IPS-NIHi7 (cell line): ENCODE data around the gene LBR.

Experiments used
- DNase-seq: peaks from one replicate; pipeline ENCODE4 v3.0.0; 2012; ENCODE audit warnings: mixed read lengths; ENCODE audit errors: extremely low spot score

LBR gene

DNA sequence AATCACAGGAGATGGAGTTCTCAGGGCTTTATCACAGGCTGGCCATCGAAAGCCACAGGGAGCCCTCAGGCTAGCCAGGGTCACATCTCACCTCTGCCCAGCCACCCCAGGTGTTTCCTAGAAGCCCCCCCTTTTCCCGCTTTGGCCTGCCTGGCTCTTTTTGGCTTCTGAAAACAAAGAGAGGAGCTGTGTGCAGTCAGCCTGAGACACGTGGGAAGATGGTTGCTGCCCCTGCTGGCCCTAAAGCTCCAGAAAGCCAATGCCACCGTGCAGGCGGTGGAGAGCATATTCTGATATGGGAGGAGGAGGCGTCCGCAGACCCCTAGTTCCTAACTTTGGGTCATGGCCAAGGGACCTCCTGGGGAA, 18.7 kb upstream of the LBR start:
- no peak for DNase-seq

GRCh38 chr1:225445639-225446594, 18.1 kb upstream of the LBR start:
- no peak for DNase-seq

- DNase-seq, result no peak
These were observed 14.3 kb upstream of the LBR start for GRCh38 chr1:225442123-225442505.

DNA sequence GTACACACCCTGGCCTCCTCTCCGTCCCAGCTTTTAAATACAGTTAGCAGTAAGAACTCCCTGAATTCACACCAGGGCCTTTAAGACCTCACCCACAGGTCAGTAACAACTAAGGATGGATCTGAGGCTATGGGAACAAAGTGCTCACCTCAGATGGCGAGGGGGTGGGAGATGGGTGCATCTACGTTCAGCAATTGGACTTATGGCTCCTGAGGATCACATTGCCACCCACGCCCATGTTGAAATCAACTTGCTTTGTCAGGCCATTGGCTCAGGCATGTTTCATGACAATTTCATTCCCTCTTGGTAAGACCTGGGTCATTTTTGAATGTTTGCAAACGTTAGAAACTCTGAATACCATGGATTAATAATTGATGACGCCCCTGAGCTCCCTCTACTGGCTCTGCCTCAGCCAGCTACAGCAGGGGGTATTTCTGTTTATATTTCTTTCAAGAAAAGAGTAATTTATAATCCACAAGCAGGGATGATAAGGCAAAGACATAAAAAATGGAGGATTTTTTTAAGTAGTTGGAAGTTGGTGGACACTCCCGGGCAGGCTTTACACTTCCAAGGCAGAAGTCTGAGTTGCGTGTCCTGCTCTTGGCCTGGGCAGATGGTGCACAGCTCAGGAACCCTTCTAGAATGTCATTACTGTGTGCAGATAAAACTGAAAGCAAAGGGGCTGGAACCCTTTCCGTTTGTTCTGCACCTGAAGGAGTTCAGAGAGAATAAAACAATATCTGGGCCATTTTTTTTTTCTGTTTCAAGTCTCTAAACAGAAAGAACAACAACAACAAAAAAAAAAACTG, 13.7 kb upstream of the LBR start:
- no peak for DNase-seq

DNA sequence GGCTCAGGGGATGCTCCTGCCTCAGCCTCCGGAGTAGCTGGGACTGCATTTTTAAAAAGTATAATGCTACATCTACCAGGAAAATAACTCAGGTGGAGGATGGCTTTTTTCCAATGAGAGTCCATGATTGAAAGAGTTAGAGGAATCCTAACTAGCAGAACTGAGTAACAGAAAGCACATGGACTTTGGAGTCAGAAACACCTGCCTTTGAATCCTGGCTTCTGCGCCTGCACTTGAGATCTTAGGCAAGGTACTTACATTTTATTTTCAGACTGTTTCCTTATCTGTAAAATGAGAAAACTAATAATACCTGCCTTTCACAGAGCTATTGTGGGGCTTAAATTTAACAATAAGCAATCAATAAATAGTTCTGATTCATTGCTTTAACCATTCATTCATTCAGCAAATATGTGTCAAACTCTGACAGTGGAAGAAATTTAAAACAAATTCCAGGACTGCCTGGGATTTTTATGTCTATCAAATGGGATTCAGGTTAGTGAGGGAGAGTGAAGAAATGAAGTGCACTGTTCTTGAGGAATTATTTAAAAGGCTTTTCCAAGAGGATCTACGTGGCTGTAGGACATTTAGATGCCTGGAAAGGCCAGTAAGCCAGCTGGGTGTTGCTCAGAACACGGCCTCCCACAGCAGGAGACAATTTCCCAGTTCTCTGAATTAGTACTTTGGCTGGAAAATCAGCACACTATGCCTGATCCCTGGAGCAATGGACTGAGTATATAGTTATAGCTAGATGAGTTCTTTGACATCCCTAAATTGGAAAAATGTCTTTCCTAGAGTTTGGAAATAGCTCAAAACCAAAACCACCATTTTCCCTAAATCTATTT, 12.8 kb upstream of the LBR start:
- no peak for DNase-seq

- peak; percentile 59 for DNase-seq
These were observed 10.0 kb upstream of the LBR start for GRCh38 chr1:225437710-225438437.

DNA sequence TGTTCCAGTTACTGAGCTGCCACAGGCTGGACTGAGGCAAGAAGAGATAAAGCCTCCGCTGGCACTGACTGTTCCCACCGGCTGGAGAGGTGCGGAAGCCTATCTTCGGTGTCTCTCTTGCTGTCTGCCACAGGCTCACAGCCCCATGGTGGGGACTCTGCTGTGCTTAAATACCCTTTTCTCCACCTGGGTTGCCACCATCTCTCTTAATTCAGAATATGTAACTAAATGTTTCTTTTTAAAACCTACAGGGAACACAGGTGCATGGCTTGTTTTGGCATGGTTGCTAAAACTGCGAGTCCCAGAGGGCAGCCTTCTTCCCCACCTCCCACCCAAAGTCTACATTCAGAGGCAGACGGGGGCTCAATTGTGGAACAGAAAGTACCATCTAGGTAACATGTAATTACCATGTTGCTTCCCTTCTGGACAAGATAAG, 8.1 kb upstream of the LBR start:
- DNase-seq, result no peak

DNA sequence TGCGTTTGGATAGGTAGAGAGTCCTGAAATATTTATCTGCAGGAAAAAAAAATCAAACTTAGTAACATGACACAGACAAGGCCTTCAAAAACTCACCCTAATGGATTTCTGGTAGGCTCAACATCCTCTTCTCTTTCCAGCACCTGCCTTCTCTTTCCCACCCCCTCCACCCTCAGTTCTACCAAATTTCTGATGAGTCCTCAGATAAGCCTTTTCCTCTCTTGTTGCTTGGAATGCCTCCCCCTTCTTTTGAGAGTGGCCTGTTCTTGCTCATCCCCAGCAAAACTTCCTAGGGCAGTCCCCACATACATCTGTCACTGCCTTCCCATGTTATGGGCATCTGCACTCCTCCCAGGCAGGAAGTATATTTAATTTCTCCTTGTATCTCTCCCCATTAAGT, 7.6 kb upstream of the LBR start:
- DNase-seq, result no peak

- no peak for DNase-seq
These were observed 7.2 kb upstream of the LBR start for GRCh38 chr1:225435076-225435475.

DNA sequence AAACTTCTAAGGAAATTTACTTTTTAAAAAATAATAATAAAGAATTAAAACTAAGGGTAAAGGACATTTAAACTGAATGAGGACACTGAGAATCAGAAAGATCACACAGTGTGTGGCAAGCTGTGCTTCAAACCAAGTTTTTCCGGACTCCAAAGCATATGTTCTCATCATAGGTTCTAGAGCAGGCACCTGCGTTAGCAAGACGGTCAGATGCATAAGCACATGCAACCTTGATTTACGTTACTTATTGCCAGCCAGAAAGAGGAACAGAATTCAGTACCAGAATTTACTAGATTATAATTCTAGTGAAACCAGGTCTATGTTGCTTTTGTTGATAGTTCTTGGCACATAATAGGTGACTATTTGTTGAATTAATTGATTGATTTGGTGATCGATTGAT, 6.2 kb upstream of the LBR start:
- DNase-seq, result no peak

GRCh38 chr1:225431081-225431863, 3.4 kb upstream of the LBR start:
- no peak for DNase-seq

GRCh38 chr1:225430301-225430700, 2.5 kb upstream of the LBR start:
- DNase-seq, result no peak

DNA sequence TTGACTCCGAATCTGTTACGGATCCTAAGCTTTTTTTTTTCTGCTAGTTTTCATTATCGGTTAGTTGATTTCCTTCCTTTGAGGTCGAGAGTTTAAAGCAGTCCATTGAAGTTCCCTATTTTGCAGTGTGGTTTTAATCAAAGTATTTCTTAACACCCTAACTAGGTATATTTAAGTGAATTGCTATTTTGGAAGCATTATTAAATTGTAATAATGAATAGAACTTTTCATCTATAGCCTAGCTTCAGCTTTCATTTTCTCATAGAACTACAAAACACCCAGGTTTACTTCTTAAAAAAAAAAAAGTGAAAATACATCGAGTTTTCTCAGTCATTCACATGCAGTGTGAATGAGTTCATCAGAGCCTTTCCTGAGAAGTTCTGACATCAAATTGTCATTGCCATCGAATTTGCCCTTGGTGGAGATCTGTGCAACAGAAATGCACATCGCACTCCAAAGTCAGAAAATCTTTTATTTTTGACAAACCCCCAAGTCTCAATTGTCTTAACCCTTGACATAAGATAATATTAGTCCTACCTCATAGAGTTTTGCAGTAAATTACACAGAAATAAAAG, 1.1 kb upstream of the LBR start:
- no peak for DNase-seq

DNA sequence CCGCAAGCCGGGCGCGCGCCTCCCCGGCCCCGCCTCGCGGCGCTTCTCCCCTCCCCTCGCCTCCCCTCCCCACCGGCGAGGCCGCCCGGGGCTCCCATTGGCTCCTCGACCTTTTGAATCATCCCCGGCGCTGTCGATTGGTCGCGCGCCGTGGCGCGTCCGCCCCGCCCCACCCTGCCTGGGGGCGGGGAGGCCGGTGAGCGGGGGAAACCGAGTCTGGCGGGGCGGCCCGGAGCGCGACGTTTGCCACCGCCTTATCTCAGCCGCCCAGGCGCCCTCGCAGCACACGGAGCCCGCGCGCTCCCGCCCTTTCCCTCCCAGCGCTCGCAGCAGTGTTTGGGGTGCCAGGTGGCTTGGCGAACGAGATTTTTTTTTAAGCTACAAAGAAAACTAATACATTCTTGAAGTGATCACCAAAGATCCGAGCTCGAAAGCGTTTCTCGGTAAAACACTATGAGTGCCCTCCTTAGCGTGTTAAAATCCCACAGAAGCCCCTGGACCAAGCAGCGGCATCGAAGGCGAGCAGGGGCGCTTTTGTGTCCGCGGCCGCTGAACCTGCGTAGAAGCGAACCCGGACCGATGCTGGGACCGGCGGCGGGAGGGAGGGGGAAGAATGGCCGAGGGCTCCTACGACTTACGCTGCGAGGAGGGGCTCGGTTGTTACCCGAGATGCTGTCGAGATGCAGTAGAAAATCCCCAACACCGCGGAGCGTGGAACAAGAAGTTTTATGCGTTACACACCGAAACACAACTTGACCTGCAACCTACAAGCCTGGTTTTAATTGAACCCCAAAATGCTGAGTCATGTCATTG, 436 bp upstream of the LBR start:
- DNase-seq, result peak; percentile 97

DNA sequence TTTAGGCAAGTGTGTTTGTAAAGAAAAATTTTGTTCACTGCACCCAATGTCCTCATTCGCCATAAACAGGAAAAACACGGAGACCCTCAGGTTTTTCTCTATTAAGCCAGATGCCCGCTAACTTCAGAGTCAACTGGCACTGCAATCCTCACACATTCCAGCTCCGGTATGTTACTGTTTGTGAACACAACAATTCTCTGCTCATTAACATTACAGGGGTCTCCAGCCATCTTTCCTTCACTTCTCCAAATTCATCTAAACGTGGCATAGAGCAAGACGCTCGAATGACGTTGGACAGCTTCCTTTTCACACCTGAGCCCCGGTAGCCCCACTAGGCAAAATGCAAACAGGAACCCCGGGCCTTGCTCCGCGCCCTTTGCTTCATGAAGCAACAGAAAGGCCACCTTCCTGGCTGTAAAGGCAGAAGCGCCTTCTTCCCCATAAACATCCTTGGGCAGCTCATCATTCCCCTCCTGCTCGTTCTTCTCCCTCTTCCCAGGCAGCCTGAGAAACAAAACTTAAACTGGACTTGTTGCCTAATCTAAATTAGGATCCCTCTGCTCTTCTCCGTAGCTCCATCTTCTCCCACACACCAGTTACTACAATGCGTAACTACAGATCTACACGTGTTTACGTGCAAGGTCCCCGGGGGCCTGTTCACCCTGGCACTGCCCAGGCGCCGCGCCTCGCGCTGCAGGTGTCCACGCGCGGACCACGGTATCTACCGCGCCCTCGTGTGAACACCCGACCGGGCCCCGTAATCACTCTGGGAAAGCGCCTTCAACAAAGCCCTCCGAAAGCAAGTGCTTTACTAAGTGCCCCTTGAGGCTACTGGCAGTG, 1.2 kb downstream of the LBR start:
- DNase-seq, result no peak

GRCh38 chr1:225425201-225425786, 2.5 kb downstream of the LBR start:
- no peak for DNase-seq

DNA sequence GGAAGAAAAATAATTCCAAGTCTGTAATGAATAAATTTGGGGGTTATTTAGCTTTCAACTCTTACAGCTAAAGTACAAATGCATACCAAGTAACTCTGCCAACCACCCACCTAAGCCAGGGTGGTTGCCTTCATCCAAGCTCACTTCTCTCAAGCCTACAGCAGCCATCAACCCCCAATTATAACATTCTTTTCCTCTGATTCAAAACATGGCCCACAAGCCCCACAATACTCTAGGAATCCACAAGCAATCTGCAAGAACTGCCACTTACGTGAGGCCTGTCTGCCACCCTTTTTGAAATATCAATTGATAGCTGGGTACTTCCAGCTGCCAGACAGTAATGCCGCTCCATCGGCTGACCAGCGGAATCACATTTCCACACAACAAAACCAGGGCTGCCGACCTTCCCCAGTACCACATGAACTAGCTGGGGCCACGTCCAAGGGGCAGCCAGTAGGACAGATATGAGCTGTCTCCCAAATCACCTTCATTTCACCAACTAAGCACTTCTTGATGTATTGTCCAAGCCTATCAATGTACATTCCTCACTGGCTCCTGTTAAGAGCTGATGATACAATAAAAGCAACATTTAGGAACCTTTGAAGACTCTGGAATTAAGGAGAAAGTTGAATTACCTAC, 3.2 kb downstream of the LBR start:
- DNase-seq, result no peak

- no peak for DNase-seq
These were observed 4.4 kb downstream of the LBR start for GRCh38 chr1:225423518-225423855.
